H1 (cell line): ENCODE results near the gene APOBEC3F. TPM values are rescaled to one million over a fixed set of nuclear protein-coding genes. Genes with fewer than 3 reads are reported as not detected.

Experiments
- CHD7 ChIP-seq: fragments of 300-600 bp; sonication (generic); IDR thresholded peaks from 2 replicates; pipeline ENCODE4 v1.7.1; 2012; ENCODE audit warnings: low read length, moderate library complexity, mild to moderate bottlenecking, inconsistent platforms; ENCODE audit not compliant: insufficient replicate concordance
- CTCF ChIP-seq, 3 experiments: IDR thresholded peaks; 1 replicate in 2 of 3; 2 replicates in 1 of 3; pipeline versions ENCODE4 v1.5.1 to v1.6.1; 2011; ENCODE audit warnings: low read length in 3 of 3, mild to moderate bottlenecking in 3 of 3, inconsistent platforms in 2 of 3, low read depth in 1 of 3, moderate library complexity in 1 of 3; ENCODE audit not compliant: insufficient read depth in 1 of 3; ENCODE audit errors: control extremely low read depth in 1 of 3
- polyA plus RNA-seq, 7 experiments: library from polyadenylated mRNA; depleted of rRNA in 3 of 7; stranded (reverse) in 5 of 7; unstranded in 2 of 7; fragments of >200 nt in 5 of 7; fragments of 200-250 nt in 2 of 7; gene quantifications; 1 replicate in 5 of 7; 2 replicates in 1 of 7; 4 replicates in 1 of 7; pipeline versions ENCODE4 v1.2.1 to v1.2.3, GENCODE V29; 2011 to 2013; ENCODE audit warnings: missing spikeins in 2 of 7, mixed read lengths in 2 of 7
- total RNA-seq: library from RNA; stranded (reverse); fragmentation: NEBNext Ultra II Directional; extraction: Animal tissue kit (Norgen Biotek cat#: 25700); gene quantifications from 2 replicates; pipeline ENCODE4 v1.2.1, GENCODE V29; 2021

APOBEC3F gene
- total and polyA plus RNA-seq, 2 of the 8 experiments (the other 6 are each of a cell fraction or from before 2014, with no cell fraction given): 4.0 to 7.3 TPM

GRCh38 chr22:38996105-38996504 is 44.6 kb upstream of the APOBEC3F start (continued):
- TF ChIP-seq CHD7: no peak
- TF ChIP-seq CTCF (IDR thresholded peaks at IDR 0.05; ENCODE audit: control extremely low read depth in 1 of 3, insufficient read depth in 1 of 3, low read depth in 1 of 3, low read length in 3 of 3): no peak
- TF ChIP-seq, all 59 proteins: peak for 0
